HepG2 (cell line): ENCODE measurements around the gene ZNRF3.

Experiments
- EED ChIP-seq: sonication (generic); formaldehyde crosslinking; IDR thresholded peaks from 2 replicates; pipeline ENCODE4 v1.5.0; 2020; ENCODE audit warnings: mild to moderate bottlenecking, missing genetic modification reagents
- EZH2 ChIP-seq: conservative IDR thresholded peaks from 2 replicates; pipeline ENCODE4 v1.6.1; 2012; ENCODE audit warnings: mild to moderate bottlenecking, low read depth, low read length, moderate library complexity
- HNRNPLL ChIP-seq: fragments of 200-400 bp; formaldehyde crosslinking; IDR thresholded peaks from 2 replicates; pipeline ENCODE4 v1.6.1; 2017; ENCODE audit warnings: mild to moderate bottlenecking, low read depth, low read length; ENCODE audit not compliant: poor library complexity, severe bottlenecking
- MYNN ChIP-seq: sonication (generic); formaldehyde crosslinking; IDR thresholded peaks from 2 replicates; pipeline ENCODE4 v1.4.0; 2020; ENCODE audit warnings: mild to moderate bottlenecking, low read depth, missing genetic modification reagents
- NONO ChIP-seq, 2 experiments: fragments of 450-650 bp in 1 of 2; sonication (generic) in 1 of 2; formaldehyde crosslinking in 1 of 2; IDR thresholded peaks in 1 of 2; conservative IDR thresholded peaks in 1 of 2; 2 replicates each; pipeline versions ENCODE4 v1.6.1 to v1.8.0; 2017 to 2022; ENCODE audit warnings: mild to moderate bottlenecking in 1 of 2, missing genetic modification reagents in 1 of 2, moderate library complexity in 1 of 2
- RFX5 ChIP-seq: IDR thresholded peaks from 2 replicates; pipeline ENCODE4 v1.6.1; 2011; ENCODE audit warnings: low read depth, low read length, improper control_type of control experiment
- TARDBP ChIP-seq: sonication (generic); formaldehyde crosslinking; IDR thresholded peaks from 2 replicates; pipeline ENCODE4 v1.8.0; 2022; ENCODE audit warnings: mild to moderate bottlenecking, missing genetic modification reagents
- ZNF12 ChIP-seq: sonication (generic); formaldehyde crosslinking; IDR thresholded peaks from 2 replicates; pipeline ENCODE4 v1.5.0; 2020; ENCODE audit warnings: missing genetic modification reagents
- ZNF124 ChIP-seq: sonication (generic); formaldehyde crosslinking; IDR thresholded peaks from 2 replicates; pipeline ENCODE4 v1.4.0; 2020; ENCODE audit warnings: missing genetic modification reagents
- ZNF3 ChIP-seq: IDR thresholded peaks from 2 replicates; pipeline ENCODE4 v1.7.0; 2017; ENCODE audit warnings: inconsistent platforms
- TF ChIP-seq, protein P1 (sequence below): IDR thresholded peaks from 2 replicates; pipeline ENCODE4 v1.6.1; 2016; ENCODE audit warnings: mild to moderate bottlenecking, missing biosample characterization, missing genetic modification reagents

DNA sequence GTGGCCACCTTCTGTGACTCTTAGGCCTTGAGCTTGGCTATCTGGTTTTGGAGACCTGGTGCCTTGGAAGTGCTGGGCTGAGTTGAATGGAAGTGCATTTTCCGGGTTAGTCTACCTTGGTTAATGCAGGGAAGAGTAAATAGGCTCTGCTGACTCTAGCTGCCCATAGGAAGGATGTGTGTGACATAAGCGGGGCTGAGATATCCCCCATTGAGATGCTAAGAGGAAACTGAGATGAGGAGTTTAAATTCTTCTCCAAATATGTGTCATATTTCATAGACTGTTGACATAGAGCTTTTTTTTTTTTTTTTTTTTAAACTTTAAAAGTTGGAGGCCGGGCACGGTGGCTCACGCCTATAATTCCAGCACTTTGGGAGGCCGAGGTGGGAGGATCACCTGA lies 30.8 kb downstream of the ZNRF3 start:
- no peak for TF ChIP-seq HNRNPLL
- TF ChIP-seq ZNF12 (CRISPR knock-in tag), result no peak
- no peak for TF ChIP-seq ZNF124 (CRISPR knock-in tag)
- TF ChIP-seq EZH2, result no peak
- TF ChIP-seq RFX5, result no peak
- TF ChIP-seq EED (CRISPR knock-in tag), result no peak
- no peak for TF ChIP-seq TARDBP (CRISPR knock-in tag)
- no peak for TF ChIP-seq MYNN (CRISPR knock-in tag)
- TF ChIP-seq NONO (IDR thresholded peaks at IDR 0.05), result no peak
- no peak for TF ChIP-seq NONO (CRISPR knock-in tag; conservative IDR thresholded peaks at IDR 0.05)
- TF ChIP-seq, protein P1, sequence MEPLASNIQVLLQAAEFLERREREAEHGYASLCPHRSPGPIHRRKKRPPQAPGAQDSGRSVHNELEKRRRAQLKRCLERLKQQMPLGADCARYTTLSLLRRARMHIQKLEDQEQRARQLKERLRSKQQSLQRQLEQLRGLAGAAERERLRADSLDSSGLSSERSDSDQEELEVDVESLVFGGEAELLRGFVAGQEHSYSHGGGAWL (CRISPR knock-in tag), result no peak
- no peak for TF ChIP-seq ZNF3 (CRISPR knock-in tag)
